ENCODE results near the gene DOCK1.

DOCK1 gene

DNA sequence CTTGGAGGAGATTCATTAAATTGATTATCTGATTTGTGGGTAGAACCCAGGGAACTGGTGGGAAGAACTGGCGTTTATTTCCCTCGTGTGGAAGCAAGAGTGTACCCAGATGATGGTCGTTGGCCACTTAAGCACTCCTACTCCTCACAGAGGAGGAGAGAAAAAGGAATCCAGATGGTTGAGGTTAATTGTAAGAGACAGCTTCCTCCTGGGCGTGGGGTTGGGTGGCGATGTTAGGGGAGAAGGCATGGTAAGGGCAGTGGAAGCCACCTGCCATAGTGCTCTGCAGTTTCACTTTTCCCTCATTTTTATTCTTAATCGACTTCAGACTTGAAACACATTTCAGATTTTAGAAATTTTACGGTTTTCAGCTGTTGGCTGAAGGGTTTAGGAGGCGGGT, 104.1 kb downstream of the DOCK1 start:
- no peak overlapping the region for H2BK15ac ChIP-seq (ENCODE audit: low read depth, poor library complexity, severe bottlenecking)
- no peaks in the 10 kb centered on the region for H3K27me3 ChIP-seq (ENCODE audit: control insufficient read depth in 1 of 2, insufficient read depth in 1 of 2, low read length in 2 of 2)
- no peak overlapping the region for H2AK5ac ChIP-seq (ENCODE audit: low read length, severe bottlenecking)
- no peaks in the 10 kb centered on the region for H3K9me3 ChIP-seq (ENCODE audit: control insufficient read depth, low read length)
- peaks cover 45 to 84% of the 10 kb centered on the region in 2 experiments for H3K36me3 ChIP-seq (ENCODE audit: control insufficient read depth in 1 of 2, insufficient read depth in 2 of 2, low read depth in 1 of 2, low read length in 2 of 2)
- H3K4me1 ChIP-seq (ENCODE audit: control insufficient read depth, insufficient read depth, low read depth, low read length), result no peaks in the 10 kb centered on the region
- H2BK120ac ChIP-seq (ENCODE audit: low read depth, low read length), result no peak overlapping the region
- H3K14ac ChIP-seq (ENCODE audit: low read length in 2 of 2), result no peak overlapping the region
- H2BK5ac ChIP-seq (ENCODE audit: low read depth, low read length, poor library complexity, severe bottlenecking), result no peak overlapping the region
- H3K4me3 ChIP-seq (ENCODE audit: insufficient read depth in 1 of 2, low read depth in 1 of 2, low read length in 2 of 2), result no peak overlapping the region
- H4K91ac ChIP-seq (ENCODE audit: low read length), result no peak overlapping the region
- no peak overlapping the region for H3K18ac ChIP-seq (ENCODE audit: low read depth in 1 of 2, low read length in 2 of 2)
- no peak for DNase-seq
- no peak overlapping the region for H4K8ac ChIP-seq (ENCODE audit: low read length)
- no peak overlapping the region for H3K4ac ChIP-seq (ENCODE audit: low read depth in 1 of 2, low read length in 2 of 2)
- no peak overlapping the region for H3K23ac ChIP-seq (ENCODE audit: low read length in 2 of 2)
- no peak overlapping the region for H2AFZ ChIP-seq (ENCODE audit: low read depth, low read length)
- WGBS, result 95% methylated on average over 6 of the region's 8 CpGs
- H3K79me1 ChIP-seq (replicated peaks; ENCODE audit: low read length, poor library complexity, severe bottlenecking), result peaks cover 33% of the 10 kb centered on the region
- H2BK12ac ChIP-seq (ENCODE audit: low read length in 2 of 2), result peak overlapping the region in 1 of 2 experiments; percentile 9
- no peak overlapping the region for H3K4me2 ChIP-seq (ENCODE audit: low read length, poor library complexity, severe bottlenecking)
- H3K9ac ChIP-seq (ENCODE audit: low read length), result no peak overlapping the region
- H3K27ac ChIP-seq (ENCODE audit: low read length, poor library complexity, severe bottlenecking), result no peak overlapping the region

- no peaks in the 10 kb centered on the region for H3K27me3 ChIP-seq (ENCODE audit: control insufficient read depth in 1 of 2, insufficient read depth in 1 of 2, low read length in 2 of 2)
- no peak overlapping the region for H2BK120ac ChIP-seq (ENCODE audit: low read depth, low read length)
- no peaks in the 10 kb centered on the region for H3K4me1 ChIP-seq (ENCODE audit: control insufficient read depth, insufficient read depth, low read depth, low read length)
- H2BK15ac ChIP-seq (ENCODE audit: low read depth, poor library complexity, severe bottlenecking), result no peak overlapping the region
- no peak overlapping the region for H2AK5ac ChIP-seq (ENCODE audit: low read length, severe bottlenecking)
- no peak for DNase-seq
- peaks cover 33% of the 10 kb centered on the region for H3K79me1 ChIP-seq (replicated peaks; ENCODE audit: low read length, poor library complexity, severe bottlenecking)
- no peak overlapping the region for H2BK12ac ChIP-seq (ENCODE audit: low read length in 2 of 2)
- no peaks in the 10 kb centered on the region for H3K9me3 ChIP-seq (ENCODE audit: control insufficient read depth, low read length)
- no peak overlapping the region for H3K18ac ChIP-seq (ENCODE audit: low read depth in 1 of 2, low read length in 2 of 2)
- H3K27ac ChIP-seq (ENCODE audit: low read length, poor library complexity, severe bottlenecking), result no peak overlapping the region
- H3K4ac ChIP-seq (ENCODE audit: low read depth in 1 of 2, low read length in 2 of 2), result no peak overlapping the region
- H4K8ac ChIP-seq (ENCODE audit: low read length), result no peak overlapping the region
- no peak overlapping the region for H3K4me2 ChIP-seq (ENCODE audit: low read length, poor library complexity, severe bottlenecking)
- no peak overlapping the region for H3K4me3 ChIP-seq (ENCODE audit: insufficient read depth in 1 of 2, low read depth in 1 of 2, low read length in 2 of 2)
- peaks cover 51 to 91% of the 10 kb centered on the region in 2 experiments for H3K36me3 ChIP-seq (ENCODE audit: control insufficient read depth in 1 of 2, insufficient read depth in 2 of 2, low read depth in 1 of 2, low read length in 2 of 2)
- H2BK5ac ChIP-seq (ENCODE audit: low read depth, low read length, poor library complexity, severe bottlenecking), result no peak overlapping the region
- no peak overlapping the region for H3K14ac ChIP-seq (ENCODE audit: low read length in 2 of 2)
- H3K23ac ChIP-seq (ENCODE audit: low read length in 2 of 2), result no peak overlapping the region
- H4K91ac ChIP-seq (ENCODE audit: low read length), result no peak overlapping the region
- no peak overlapping the region for H3K9ac ChIP-seq (ENCODE audit: low read length)
- 76% methylated on average over 5 of the region's 5 CpGs for WGBS
- H2AFZ ChIP-seq (ENCODE audit: low read depth, low read length), result no peak overlapping the region
Observed at GRCh38 chr10:127011174-127011573, 105.9 kb downstream of the DOCK1 start.

- Histone ChIP-seq H2AK5ac (ENCODE audit: low read length, severe bottlenecking) (no peak overlapping the region), H3K9me3 (ENCODE audit: control insufficient read depth, low read length) (no peaks in the 10 kb centered on the region), H3K4me3 (ENCODE audit: insufficient read depth in 1 of 2, low read depth in 1 of 2, low read length in 2 of 2) (no peak overlapping the region), H3K27ac (ENCODE audit: low read length, poor library complexity, severe bottlenecking) (no peak overlapping the region), H2BK5ac (ENCODE audit: low read depth, low read length, poor library complexity, severe bottlenecking) (no peak overlapping the region), H3K18ac (ENCODE audit: low read depth in 1 of 2, low read length in 2 of 2) (no peak overlapping the region), H2AFZ (ENCODE audit: low read depth, low read length) (no peak overlapping the region), H3K14ac (ENCODE audit: low read length in 2 of 2) (no peak overlapping the region), H2BK120ac (ENCODE audit: low read depth, low read length) (no peak overlapping the region), H4K91ac (ENCODE audit: low read length) (no peak overlapping the region), H3K79me1 (replicated peaks; ENCODE audit: low read length, poor library complexity, severe bottlenecking) (peaks cover 25% of the 10 kb centered on the region), H2BK12ac (ENCODE audit: low read length in 2 of 2) (no peak overlapping the region), H4K8ac (ENCODE audit: low read length) (no peak overlapping the region), H3K9ac (ENCODE audit: low read length) (no peak overlapping the region), H3K36me3 (ENCODE audit: control insufficient read depth in 1 of 2, insufficient read depth in 2 of 2, low read depth in 1 of 2, low read length in 2 of 2) (peaks cover 48 to 91% of the 10 kb centered on the region in 2 experiments), H3K27me3 (ENCODE audit: control insufficient read depth in 1 of 2, insufficient read depth in 1 of 2, low read length in 2 of 2) (no peaks in the 10 kb centered on the region), H3K23ac (ENCODE audit: low read length in 2 of 2) (no peak overlapping the region), H2BK15ac (ENCODE audit: low read depth, poor library complexity, severe bottlenecking) (no peak overlapping the region), H3K4me2 (ENCODE audit: low read length, poor library complexity, severe bottlenecking) (no peak overlapping the region), H3K4ac (ENCODE audit: low read depth in 1 of 2, low read length in 2 of 2) (no peak overlapping the region), H3K4me1 (ENCODE audit: control insufficient read depth, insufficient read depth, low read depth, low read length) (no peaks in the 10 kb centered on the region)
- WGBS, result 91% methylated on average over 24 of the region's 24 CpGs
- DNase-seq, result no peak
Observed at GRCh38 chr10:127012071-127012768, 107.0 kb downstream of the DOCK1 start.

- H3K36me3 ChIP-seq (ENCODE audit: control insufficient read depth in 1 of 2, insufficient read depth in 2 of 2, low read depth in 1 of 2, low read length in 2 of 2), result peaks cover 53 to 91% of the 10 kb centered on the region in 2 experiments
- no peak overlapping the region for H2AFZ ChIP-seq (ENCODE audit: low read depth, low read length)
- H4K8ac ChIP-seq (ENCODE audit: low read length), result no peak overlapping the region
- 85% methylated on average over 6 of the region's 10 CpGs for WGBS
- no peak overlapping the region for H3K4me3 ChIP-seq (ENCODE audit: insufficient read depth in 1 of 2, low read depth in 1 of 2, low read length in 2 of 2)
- no peak overlapping the region for H3K9ac ChIP-seq (ENCODE audit: low read length)
- no peaks in the 10 kb centered on the region for H3K4me1 ChIP-seq (ENCODE audit: control insufficient read depth, insufficient read depth, low read depth, low read length)
- H3K27ac ChIP-seq (ENCODE audit: low read length, poor library complexity, severe bottlenecking), result no peak overlapping the region
- no peak overlapping the region for H2BK12ac ChIP-seq (ENCODE audit: low read length in 2 of 2)
- no peak overlapping the region for H2AK5ac ChIP-seq (ENCODE audit: low read length, severe bottlenecking)
- no peak overlapping the region for H3K23ac ChIP-seq (ENCODE audit: low read length in 2 of 2)
- H3K4ac ChIP-seq (ENCODE audit: low read depth in 1 of 2, low read length in 2 of 2), result no peak overlapping the region
- H3K14ac ChIP-seq (ENCODE audit: low read length in 2 of 2), result no peak overlapping the region
- no peak overlapping the region for H2BK5ac ChIP-seq (ENCODE audit: low read depth, low read length, poor library complexity, severe bottlenecking)
- H3K18ac ChIP-seq (ENCODE audit: low read depth in 1 of 2, low read length in 2 of 2), result no peak overlapping the region
- H4K91ac ChIP-seq (ENCODE audit: low read length), result no peak overlapping the region
- H2BK15ac ChIP-seq (ENCODE audit: low read depth, poor library complexity, severe bottlenecking), result no peak overlapping the region
- H3K4me2 ChIP-seq (ENCODE audit: low read length, poor library complexity, severe bottlenecking), result no peak overlapping the region
- no peaks in the 10 kb centered on the region for H3K27me3 ChIP-seq (ENCODE audit: control insufficient read depth in 1 of 2, insufficient read depth in 1 of 2, low read length in 2 of 2)
- DNase-seq, result no peak
- no peaks in the 10 kb centered on the region for H3K9me3 ChIP-seq (ENCODE audit: control insufficient read depth, low read length)
- H2BK120ac ChIP-seq (ENCODE audit: low read depth, low read length), result no peak overlapping the region
- peaks cover 22% of the 10 kb centered on the region for H3K79me1 ChIP-seq (replicated peaks; ENCODE audit: low read length, poor library complexity, severe bottlenecking)
Observed at GRCh38 chr10:127012769-127013152, 107.5 kb downstream of the DOCK1 start.
